ENCODE results near the gene PLB1. TPM values are rescaled to one million over a fixed set of nuclear protein-coding genes. Genes with fewer than 3 reads are reported as not detected.

The PLB1 gene
- polyA plus RNA-seq, 1 donor from 2014 or later = 2.8 TPM

DNA sequence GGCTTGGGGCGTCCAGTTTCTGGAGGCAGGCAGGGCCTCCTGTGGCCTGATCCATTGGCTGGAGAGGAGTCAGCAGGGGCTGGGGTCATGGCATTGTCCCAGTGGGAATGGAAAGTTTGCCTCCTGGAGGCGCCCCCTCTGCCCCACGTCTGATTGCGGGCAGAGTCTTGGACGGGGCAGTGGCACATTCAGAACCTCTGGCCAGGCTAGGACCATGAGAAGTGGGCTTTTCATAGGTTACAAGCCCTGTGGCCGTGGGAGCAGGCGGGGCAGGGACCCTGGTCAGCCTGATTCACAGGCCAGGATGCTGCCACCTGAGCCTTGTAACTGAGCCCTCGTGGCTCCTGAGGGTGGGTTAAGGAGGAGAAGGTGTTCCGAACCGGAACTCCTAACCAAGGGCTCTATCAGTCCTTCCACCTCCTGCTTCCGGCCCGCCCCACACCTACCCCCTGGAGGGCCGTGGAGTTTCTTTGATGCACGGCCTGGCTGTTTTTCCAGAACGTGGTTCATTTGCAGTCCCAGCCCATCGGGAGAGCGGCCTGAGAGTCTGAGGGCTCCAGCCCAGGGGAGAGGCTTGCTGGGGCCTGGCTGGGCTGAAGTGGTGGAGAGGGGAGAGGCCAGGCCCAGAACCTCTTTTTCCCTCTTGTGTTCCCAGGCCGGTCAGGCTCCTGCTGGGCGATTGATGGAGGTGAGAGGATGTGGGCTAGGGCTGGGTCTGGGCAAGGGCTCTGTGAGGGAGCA lies 43.9 kb upstream of the PLB1 start:
- no peaks in the 10 kb centered on the region for H3F3A ChIP-seq (ENCODE audit: insufficient read depth, low read length, poor library complexity, severe bottlenecking)
- H3K27ac ChIP-seq (ENCODE audit: low read length) = no peak overlapping the region
- H3K4me2 ChIP-seq (ENCODE audit: low read length) = no peak overlapping the region
- no peak overlapping the region for H3K4me3 ChIP-seq (ENCODE audit: low read length)
- H3K9ac ChIP-seq (ENCODE audit: low read length) = no peak overlapping the region
- no peaks in the 10 kb centered on the region for H3K27me3 ChIP-seq (ENCODE audit: insufficient read depth, low read depth, low read length)
- TF ChIP-seq EP300 (conservative IDR thresholded peaks at IDR 0.05; ENCODE audit: poor library complexity, severe bottlenecking) = no peak
- TF ChIP-seq RAD21 (conservative IDR thresholded peaks at IDR 0.05) = no peak
- TF ChIP-seq, protein P1, sequence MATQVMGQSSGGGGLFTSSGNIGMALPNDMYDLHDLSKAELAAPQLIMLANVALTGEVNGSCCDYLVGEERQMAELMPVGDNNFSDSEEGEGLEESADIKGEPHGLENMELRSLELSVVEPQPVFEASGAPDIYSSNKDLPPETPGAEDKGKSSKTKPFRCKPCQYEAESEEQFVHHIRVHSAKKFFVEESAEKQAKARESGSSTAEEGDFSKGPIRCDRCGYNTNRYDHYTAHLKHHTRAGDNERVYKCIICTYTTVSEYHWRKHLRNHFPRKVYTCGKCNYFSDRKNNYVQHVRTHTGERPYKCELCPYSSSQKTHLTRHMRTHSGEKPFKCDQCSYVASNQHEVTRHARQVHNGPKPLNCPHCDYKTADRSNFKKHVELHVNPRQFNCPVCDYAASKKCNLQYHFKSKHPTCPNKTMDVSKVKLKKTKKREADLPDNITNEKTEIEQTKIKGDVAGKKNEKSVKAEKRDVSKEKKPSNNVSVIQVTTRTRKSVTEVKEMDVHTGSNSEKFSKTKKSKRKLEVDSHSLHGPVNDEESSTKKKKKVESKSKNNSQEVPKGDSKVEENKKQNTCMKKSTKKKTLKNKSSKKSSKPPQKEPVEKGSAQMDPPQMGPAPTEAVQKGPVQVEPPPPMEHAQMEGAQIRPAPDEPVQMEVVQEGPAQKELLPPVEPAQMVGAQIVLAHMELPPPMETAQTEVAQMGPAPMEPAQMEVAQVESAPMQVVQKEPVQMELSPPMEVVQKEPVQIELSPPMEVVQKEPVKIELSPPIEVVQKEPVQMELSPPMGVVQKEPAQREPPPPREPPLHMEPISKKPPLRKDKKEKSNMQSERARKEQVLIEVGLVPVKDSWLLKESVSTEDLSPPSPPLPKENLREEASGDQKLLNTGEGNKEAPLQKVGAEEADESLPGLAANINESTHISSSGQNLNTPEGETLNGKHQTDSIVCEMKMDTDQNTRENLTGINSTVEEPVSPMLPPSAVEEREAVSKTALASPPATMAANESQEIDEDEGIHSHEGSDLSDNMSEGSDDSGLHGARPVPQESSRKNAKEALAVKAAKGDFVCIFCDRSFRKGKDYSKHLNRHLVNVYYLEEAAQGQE (IDR thresholded peaks at IDR 0.05; ENCODE audit: borderline replicate concordance) = no peak
- TF ChIP-seq MXI1 (conservative IDR thresholded peaks at IDR 0.05; ENCODE audit: poor library complexity, severe bottlenecking) = no peak
- TF ChIP-seq EZH2 (IDR thresholded peaks at IDR 0.05; ENCODE audit: borderline replicate concordance, insufficient read depth, low read length, poor library complexity, severe bottlenecking) = no peak
- no peaks in the 10 kb centered on the region for H4K20me1 ChIP-seq (ENCODE audit: insufficient read depth)
- no peaks in the 10 kb centered on the region for H3K9me2 ChIP-seq (ENCODE audit: insufficient read depth, low read length)
- H3K36me3 ChIP-seq (ENCODE audit: insufficient read depth, low read length) = no peaks in the 10 kb centered on the region
- H3K79me2 ChIP-seq (replicated peaks; ENCODE audit: insufficient read depth, low read length) = no peaks in the 10 kb centered on the region
- H2AFZ ChIP-seq (ENCODE audit: low read depth, low read length) = no peak overlapping the region
- no peaks in the 10 kb centered on the region for H3K9me3 ChIP-seq (ENCODE audit: low read length)

GRCh38 chr2:28452534-28453081 lies 43.3 kb upstream of the PLB1 start:
- no peaks in the 10 kb centered on the region for H3K79me2 ChIP-seq (replicated peaks; ENCODE audit: insufficient read depth, low read length)
- no peak overlapping the region for H3K9ac ChIP-seq (ENCODE audit: low read length)
- H3K27me3 ChIP-seq (ENCODE audit: insufficient read depth, low read depth, low read length) = no peaks in the 10 kb centered on the region
- H3K27ac ChIP-seq (ENCODE audit: low read length) = no peak overlapping the region
- H4K20me1 ChIP-seq (ENCODE audit: insufficient read depth) = no peaks in the 10 kb centered on the region
- H3K4me2 ChIP-seq (ENCODE audit: low read length) = no peak overlapping the region
- no peaks in the 10 kb centered on the region for H3K9me3 ChIP-seq (ENCODE audit: low read length)
- H3F3A ChIP-seq (ENCODE audit: insufficient read depth, low read length, poor library complexity, severe bottlenecking) = no peaks in the 10 kb centered on the region
- no peak overlapping the region for H2AFZ ChIP-seq (ENCODE audit: low read depth, low read length)
- TF ChIP-seq, protein P1 (IDR thresholded peaks at IDR 0.05; ENCODE audit: borderline replicate concordance) = no peak
- no peak for TF ChIP-seq EP300 (conservative IDR thresholded peaks at IDR 0.05; ENCODE audit: poor library complexity, severe bottlenecking)
- TF ChIP-seq SMC3 (conservative IDR thresholded peaks at IDR 0.05; ENCODE audit: poor library complexity) = no peak
- no peak for TF ChIP-seq EZH2 (IDR thresholded peaks at IDR 0.05; ENCODE audit: borderline replicate concordance, insufficient read depth, low read length, poor library complexity, severe bottlenecking)
- TF ChIP-seq RAD21 (conservative IDR thresholded peaks at IDR 0.05) = no peak
- TF ChIP-seq CTCF (IDR thresholded peaks at IDR 0.05; ENCODE audit: poor library complexity, severe bottlenecking) = no peak
- TF ChIP-seq MXI1 (conservative IDR thresholded peaks at IDR 0.05; ENCODE audit: poor library complexity, severe bottlenecking) = no peak
- TF ChIP-seq TAF1 (IDR thresholded peaks at IDR 0.05; ENCODE audit: low read depth) = no peak
- TF ChIP-seq POLR2AphosphoS5 (IDR thresholded peaks at IDR 0.05) = no peak
- H3K36me3 ChIP-seq (ENCODE audit: insufficient read depth, low read length) = no peaks in the 10 kb centered on the region
- H3K9me2 ChIP-seq (ENCODE audit: insufficient read depth, low read length) = no peaks in the 10 kb centered on the region
- H3K4me3 ChIP-seq (ENCODE audit: low read length) = no peak overlapping the region

All from neural cell (in vitro differentiated cells).